ENCODE data around the gene CBY1.
A peak's percentile ranks its signal among the peaks of the same experiment; 100 is the strongest.

Gene CBY1

DNA sequence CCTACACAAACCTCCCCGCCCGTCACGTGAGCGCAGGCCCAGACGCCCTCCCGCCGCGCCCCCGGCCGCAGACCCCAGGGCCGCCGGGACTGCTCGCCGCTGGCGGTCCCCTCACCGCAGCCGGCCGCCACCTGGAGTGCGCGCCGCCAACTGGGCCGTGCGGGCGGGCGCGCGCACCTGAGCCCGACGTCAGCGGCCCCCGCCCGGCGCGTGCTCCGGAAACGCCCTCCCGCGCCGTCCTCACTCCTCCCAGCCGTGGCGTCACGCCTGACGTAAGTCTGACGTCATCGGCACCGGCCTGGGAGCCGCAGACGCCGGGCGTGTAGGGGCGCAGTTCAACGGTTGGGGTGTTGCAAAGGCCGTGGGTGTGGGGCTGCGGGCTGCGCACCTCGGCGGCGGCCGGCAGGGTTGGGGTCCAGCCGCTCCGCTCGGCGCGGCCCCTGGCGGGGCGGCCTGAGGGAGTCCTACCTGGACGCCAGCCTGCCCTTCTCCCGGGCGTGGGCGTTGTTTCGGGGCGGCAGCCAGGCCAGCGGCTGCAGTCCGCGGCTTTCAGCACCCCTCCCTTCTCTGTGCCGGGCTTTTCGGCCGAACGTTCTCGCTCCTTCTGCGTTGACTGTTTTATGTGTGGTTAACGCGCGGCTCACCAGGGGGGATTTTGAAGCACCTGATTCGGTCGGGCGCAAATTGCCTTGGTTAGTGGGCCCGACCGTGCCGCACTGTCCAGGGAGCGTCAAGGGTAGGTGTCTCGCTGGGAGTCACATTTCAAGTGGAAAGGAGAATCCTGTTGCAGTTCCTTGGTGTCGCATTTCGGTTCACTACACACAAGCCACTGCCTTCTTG is 44.6 kb downstream of the CBY1 start, which contains the start of gene JOSD1:
JOSD1 (minus strand) TSS at position 155 of the 840 bp plus-strand sequence. CDS start 956 bp downstream, outside the sequence.
- DNase-seq (ENCODE audit: low read depth in 2 of 2), result peak; percentile 95 to 97

GRCh38 chr22:38704654-38705234 is 48.3 kb downstream of the CBY1 start:
- DNase-seq (ENCODE audit: low read depth in 2 of 2), result no peak

DNA sequence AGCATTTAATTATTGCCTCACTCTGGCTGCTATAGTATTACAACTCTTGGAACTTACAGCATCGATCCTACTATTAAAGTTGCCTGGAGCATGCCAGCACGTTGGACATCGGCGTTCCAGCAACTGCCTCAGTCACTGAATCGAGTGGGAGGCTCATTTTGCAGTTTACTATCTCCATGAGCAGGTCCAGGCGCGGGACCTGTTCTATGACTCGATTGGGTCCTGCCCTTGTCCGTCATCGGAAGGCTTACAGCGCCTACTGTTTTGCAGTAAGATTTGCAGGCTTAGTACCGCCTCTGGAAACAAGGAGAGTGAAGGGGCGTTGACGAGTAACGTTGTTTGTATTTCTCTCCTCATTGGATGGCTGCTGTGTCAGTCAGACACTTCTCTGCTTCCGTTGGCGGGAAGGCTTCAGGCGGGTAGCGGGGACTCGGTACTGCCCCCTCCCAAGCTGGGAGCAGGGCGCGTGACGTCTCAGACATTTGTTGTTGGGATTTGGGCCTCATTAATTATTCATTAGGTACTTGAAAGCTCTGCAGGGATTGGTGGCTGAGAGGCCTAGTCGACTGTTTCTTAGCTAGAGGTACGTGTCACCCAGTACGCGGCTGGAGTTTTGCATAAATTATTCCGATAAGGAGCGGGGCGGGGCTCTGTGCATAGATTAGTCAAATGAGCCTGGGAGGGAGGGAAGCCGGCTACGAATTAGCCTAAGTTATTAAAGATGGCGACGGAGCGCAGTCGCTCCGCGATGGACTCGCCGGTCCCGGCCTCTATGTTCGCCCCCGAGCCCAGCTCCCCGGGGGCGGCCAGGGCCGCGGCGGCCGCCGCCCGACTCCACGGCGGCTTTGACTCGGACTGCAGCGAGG is 49.0 kb downstream of the CBY1 start, which contains the start of gene GTPBP1:
GTPBP1 (plus strand) TSS at position 710 of the 866 bp plus-strand sequence; CDS start at position 722, 12 bp downstream.
- DNase-seq (ENCODE audit: low read depth in 2 of 2), result peak; percentile 91 to 94

DNA sequence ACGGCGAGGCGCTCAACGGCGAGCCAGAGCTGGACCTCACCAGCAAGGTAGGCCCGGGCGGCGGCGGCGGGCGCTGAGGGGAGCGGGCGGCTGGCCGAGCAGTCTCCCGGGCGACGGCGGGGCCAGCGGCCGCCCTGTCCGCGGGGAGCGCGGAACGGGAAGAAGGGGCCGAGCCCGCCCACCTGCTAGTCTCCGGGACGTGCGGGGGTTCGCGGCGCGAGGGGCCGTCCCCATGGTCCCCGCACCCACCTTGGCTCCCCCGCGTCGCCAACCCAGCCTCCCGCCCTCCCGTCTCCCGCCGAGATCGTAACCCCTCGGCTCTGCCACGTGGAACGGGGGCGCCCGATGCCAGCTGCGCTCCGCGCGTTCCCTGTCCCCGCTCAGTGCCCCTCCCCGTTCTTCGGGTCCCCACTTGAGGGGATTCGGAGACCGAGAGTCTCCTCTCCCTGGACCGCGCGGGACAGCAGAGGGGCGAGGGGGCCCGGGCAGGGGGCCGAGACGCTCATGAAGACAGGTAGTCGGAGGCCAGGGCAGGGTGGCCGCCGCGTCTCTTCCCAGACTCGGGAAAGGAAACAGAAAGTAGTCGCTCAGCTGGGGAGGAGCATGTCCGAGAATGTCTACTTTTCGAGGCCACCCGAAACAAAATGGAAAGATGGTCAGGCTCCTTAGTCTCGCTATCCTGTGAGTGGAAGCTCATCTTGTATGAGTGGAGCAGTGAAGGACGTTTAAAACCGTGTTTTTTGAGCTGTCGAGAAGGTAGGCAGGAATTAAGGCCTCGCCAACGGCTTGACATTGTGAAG is 49.9 kb downstream of the CBY1 start:
- DNase-seq (ENCODE audit: low read depth in 2 of 2), result no peak

GRCh38 chr22:38706901-38707195 is 50.4 kb downstream of the CBY1 start:
- no peak for DNase-seq (ENCODE audit: low read depth in 2 of 2)

- no peak for DNase-seq (ENCODE audit: low read depth in 2 of 2)
Measured at GRCh38 chr22:38707346-38707745, 50.9 kb downstream of the CBY1 start.

DNA sequence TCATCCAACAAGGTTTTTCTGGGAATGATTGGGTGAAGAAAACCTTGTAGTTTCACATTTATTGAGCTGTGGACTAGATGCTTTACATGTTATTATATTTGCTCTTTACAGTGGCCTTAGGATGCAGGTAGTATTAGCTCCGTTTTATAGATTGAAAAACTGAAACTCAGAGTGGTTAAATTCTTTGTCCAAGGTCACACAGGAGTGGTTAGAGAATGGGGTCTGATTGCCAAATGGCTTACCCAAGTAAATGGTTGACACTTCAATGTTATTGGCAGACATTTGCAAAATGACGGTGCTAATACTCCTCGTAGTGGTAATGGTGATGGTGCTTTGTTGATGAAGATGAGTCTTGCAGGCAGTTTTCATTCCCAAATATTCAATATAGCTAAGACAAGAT is 51.5 kb downstream of the CBY1 start:
- no peak for DNase-seq (ENCODE audit: low read depth in 2 of 2)

- DNase-seq (ENCODE audit: low read depth in 2 of 2), result no peak
Measured at GRCh38 chr22:38709306-38709705, 52.9 kb downstream of the CBY1 start.

DNA sequence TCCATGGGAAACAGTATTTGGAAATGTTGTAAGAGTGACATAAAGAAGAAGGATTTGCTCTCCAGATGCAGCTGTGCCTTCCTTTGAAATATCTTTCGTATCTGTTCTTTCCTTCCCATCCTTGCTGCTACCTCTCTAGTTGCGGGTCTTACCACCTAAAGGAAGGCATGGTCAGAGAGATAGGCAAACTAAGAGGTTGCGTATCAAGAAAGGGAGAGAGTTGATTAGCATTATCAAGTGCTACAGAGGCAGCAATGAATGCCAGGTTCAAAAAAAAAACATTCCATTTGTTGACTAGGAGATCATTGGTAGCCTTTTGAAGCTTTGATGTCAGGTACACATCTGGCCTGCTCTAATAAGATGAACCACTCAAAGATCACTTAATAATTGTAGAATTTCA is 53.9 kb downstream of the CBY1 start:
- no peak for DNase-seq (ENCODE audit: low read depth in 2 of 2)

- no peak for DNase-seq (ENCODE audit: low read depth in 2 of 2)
Measured at GRCh38 chr22:38710866-38711265, 54.4 kb downstream of the CBY1 start.

- no peak for DNase-seq (ENCODE audit: low read depth in 2 of 2)
Measured at GRCh38 chr22:38712486-38713207, 56.2 kb downstream of the CBY1 start.

- DNase-seq (ENCODE audit: low read depth in 2 of 2), result no peak
Measured at GRCh38 chr22:38713921-38714320, 57.5 kb downstream of the CBY1 start.

GRCh38 chr22:38715176-38715764 is 58.8 kb downstream of the CBY1 start:
- no peak for DNase-seq (ENCODE audit: low read depth in 2 of 2)

- no peak for DNase-seq (ENCODE audit: low read depth in 2 of 2)
Measured at GRCh38 chr22:38715852-38716251, 59.4 kb downstream of the CBY1 start.

- no peak for DNase-seq (ENCODE audit: low read depth in 2 of 2)
Measured at GRCh38 chr22:38716271-38716670, 59.8 kb downstream of the CBY1 start.

- DNase-seq (ENCODE audit: low read depth in 2 of 2), result no peak
Measured at GRCh38 chr22:38716826-38717225, 60.4 kb downstream of the CBY1 start.

- DNase-seq (ENCODE audit: low read depth in 2 of 2), result no peak
Measured at GRCh38 chr22:38717244-38717643, 60.8 kb downstream of the CBY1 start.

- no peak for DNase-seq (ENCODE audit: low read depth in 2 of 2)
Measured at GRCh38 chr22:38718414-38718813, 62.0 kb downstream of the CBY1 start.

GRCh38 chr22:38719196-38719595 is 62.8 kb downstream of the CBY1 start:
- DNase-seq (ENCODE audit: low read depth in 2 of 2), result no peak

DNA sequence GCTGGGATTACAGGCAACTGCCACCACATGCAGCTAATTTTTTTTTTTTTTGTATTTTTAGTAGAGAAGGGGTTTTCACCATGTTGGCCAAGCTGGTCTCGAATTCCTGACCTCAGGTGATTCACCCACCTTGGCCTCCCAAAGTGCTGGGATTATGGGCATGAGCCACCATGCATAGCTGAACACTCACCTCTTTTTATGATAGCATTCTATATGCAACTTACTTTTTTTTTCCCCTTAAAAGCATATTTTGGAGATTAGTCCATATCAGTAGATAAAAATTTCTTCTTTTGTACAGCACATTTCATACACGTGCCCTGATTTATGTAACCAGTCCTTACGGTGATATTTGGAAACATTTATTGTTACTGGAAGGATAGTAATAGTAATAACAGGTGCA is 63.9 kb downstream of the CBY1 start:
- no peak for DNase-seq (ENCODE audit: low read depth in 2 of 2)

- DNase-seq (ENCODE audit: low read depth in 2 of 2), result no peak
Measured at GRCh38 chr22:38721551-38721950, 65.1 kb downstream of the CBY1 start.
